Transverse colon (tissue), 4 donors: ENCODE data around the gene RTP3. TPM values are rescaled to one million over a fixed set of nuclear protein-coding genes. Genes with fewer than 3 reads are reported as not detected.
A peak's percentile ranks its signal among the peaks of the same experiment; 100 is the strongest.

ENCODE experiments used
- DNase-seq: peaks from one replicate; pipeline ENCODE4 v3.0.0-alpha.2; 2019
- H3K27ac ChIP-seq, 4 donors: fragments of 200-600 bp; sonication (generic); 2 replicates each; pipeline ENCODE4 v1.5.1; 2016 to 2018; ENCODE audit warnings: inconsistent platforms in 4 of 4
- H3K27me3 ChIP-seq: fragments of 200-600 bp; sonication (generic); 2 replicates; pipeline ENCODE4 v1.5.1; 2017; ENCODE audit warnings: inconsistent platforms
- H3K36me3 ChIP-seq, 4 donors: fragments of 200-600 bp; sonication (generic); 2 replicates each; pipeline ENCODE4 v1.5.1; 2017 to 2019; ENCODE audit warnings: inconsistent platforms in 4 of 4
- H3K4me1 ChIP-seq, 4 donors: fragments of 200-600 bp; sonication (generic); 2 replicates each; pipeline ENCODE4 v1.5.1; 2017 to 2020; ENCODE audit warnings: inconsistent platforms in 4 of 4
- H3K4me3 ChIP-seq, 4 donors: fragments of 200-600 bp; sonication (generic); 1 replicate in 1 of 4; 2 replicates in 3 of 4; pipeline versions ENCODE4 v1.5.1 to v1.6.1; 2017 to 2019; ENCODE audit warnings: inconsistent platforms in 4 of 4
- H3K9me3 ChIP-seq, 2 donors: fragments of 200-600 bp; sonication (generic); 2 replicates each; pipeline ENCODE4 v1.5.1; 2017 to 2019; ENCODE audit warnings: inconsistent platforms in 2 of 2
- EP300 ChIP-seq: sonication (generic); formaldehyde crosslinking; IDR thresholded peaks from one replicate; pipeline ENCODE4 v1.6.1; 2017; ENCODE audit warnings: antibody characterized with exemption, low read depth
- POLR2A ChIP-seq: fragments of 450-650 bp; IDR thresholded peaks from one replicate; pipeline ENCODE4 v1.6.1; 2016; ENCODE audit warnings: antibody characterized with exemption, mild to moderate bottlenecking, moderate library complexity
- POLR2AphosphoS5 ChIP-seq, 3 donors: sonication (generic); formaldehyde crosslinking; IDR thresholded peaks; one replicate each; pipeline ENCODE4 v1.6.1; 2016; ENCODE audit warnings: antibody characterized with exemption in 3 of 3
- WGBS, 2 donors: methylation state at CpG; one replicate each; pipeline ENCODE4 v1.1.5; 2018; ENCODE audit warnings: low coverage in 1 of 2; 5-methylcytosine and 5-hydroxymethylcytosine counted together
- in situ Hi-C, 4 donors: fragments of 200-750 bp; cut with MboI; loops; one replicate each; pipeline versions ENCODE4 v1.15.0 to v1.15.1; 2017; ENCODE audit warnings: low sequenced_read_pairs in 3 of 4, low pct_ligation_motif_present in 1 of 4, low pct_unique_long_range_greater_than_20kb in 1 of 4
- intact Hi-C: fragments of 100-400 bp; cut with DNase I; formaldehyde crosslinking; loops from one replicate; pipeline ENCODE4 v1.15.1; 2023; ENCODE audit warnings: low total_unique reads
- total RNA-seq, 4 donors: library from RNA; depleted of rRNA; stranded (reverse); fragments of >200 nt; gene quantifications; one replicate each; pipeline ENCODE4 v1.1.0, GENCODE V29; 2016
- TF ChIP-seq, protein P1 (sequence below), 5 experiments: fragments of 200-600 bp in 3 of 5; fragments of 450-650 bp in 2 of 5; sonication (generic) in 3 of 5; IDR thresholded peaks; 1 replicate in 2 of 5; 2 replicates in 3 of 5; pipeline ENCODE4 v1.5.1; 2016 to 2017; ENCODE audit warnings: antibody characterized with exemption in 5 of 5, inconsistent platforms in 3 of 5, mild to moderate bottlenecking in 2 of 5, moderate library complexity in 1 of 5

Gene RTP3
- total RNA-seq, 4 donors from 2014 or later: not detected

DNA sequence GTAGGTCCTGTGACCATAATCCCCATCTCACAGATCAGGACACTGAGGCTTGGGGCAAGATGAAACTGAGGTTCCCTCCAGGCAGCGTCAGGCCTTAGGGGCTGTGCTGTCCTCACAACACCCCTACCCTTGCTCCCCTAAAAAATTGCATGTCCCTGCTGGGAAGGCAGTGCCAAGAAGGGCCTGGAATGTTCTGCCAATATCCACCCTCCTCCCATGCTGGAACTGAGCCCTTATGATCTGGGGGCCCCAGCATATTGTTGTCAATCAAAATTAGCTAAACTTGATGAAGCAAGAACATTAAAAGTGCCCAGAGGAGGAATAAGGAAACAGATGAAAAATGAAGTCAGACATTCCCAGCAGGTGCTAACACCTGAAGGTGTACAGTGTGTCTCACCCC, 13.4 kb upstream of the RTP3 start:
- Histone ChIP-seq H3K27ac (no peak overlapping the region), H3K4me3 (no peak overlapping the region), H3K27me3 (no peaks in the 10 kb centered on the region), H3K9me3 (no peaks in the 10 kb centered on the region), H3K36me3 (no peaks in the 10 kb centered on the region), H3K4me1 (peaks cover 0 to 15% (median 4%) of the 10 kb centered on the region in 4 donors)
- 79 to 80% methylated on average over 1 of the region's 1 CpG for WGBS, 2 donors
- DNase-seq: no peak
- no peak for TF ChIP-seq EP300
- TF ChIP-seq, protein P1, sequence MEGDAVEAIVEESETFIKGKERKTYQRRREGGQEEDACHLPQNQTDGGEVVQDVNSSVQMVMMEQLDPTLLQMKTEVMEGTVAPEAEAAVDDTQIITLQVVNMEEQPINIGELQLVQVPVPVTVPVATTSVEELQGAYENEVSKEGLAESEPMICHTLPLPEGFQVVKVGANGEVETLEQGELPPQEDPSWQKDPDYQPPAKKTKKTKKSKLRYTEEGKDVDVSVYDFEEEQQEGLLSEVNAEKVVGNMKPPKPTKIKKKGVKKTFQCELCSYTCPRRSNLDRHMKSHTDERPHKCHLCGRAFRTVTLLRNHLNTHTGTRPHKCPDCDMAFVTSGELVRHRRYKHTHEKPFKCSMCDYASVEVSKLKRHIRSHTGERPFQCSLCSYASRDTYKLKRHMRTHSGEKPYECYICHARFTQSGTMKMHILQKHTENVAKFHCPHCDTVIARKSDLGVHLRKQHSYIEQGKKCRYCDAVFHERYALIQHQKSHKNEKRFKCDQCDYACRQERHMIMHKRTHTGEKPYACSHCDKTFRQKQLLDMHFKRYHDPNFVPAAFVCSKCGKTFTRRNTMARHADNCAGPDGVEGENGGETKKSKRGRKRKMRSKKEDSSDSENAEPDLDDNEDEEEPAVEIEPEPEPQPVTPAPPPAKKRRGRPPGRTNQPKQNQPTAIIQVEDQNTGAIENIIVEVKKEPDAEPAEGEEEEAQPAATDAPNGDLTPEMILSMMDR (IDR thresholded peaks at IDR 0.05): no peak
- no peak for TF ChIP-seq POLR2AphosphoS5 (IDR thresholded peaks at IDR 0.05)
- TF ChIP-seq POLR2A: no peak
- intact Hi-C loops (no loop called here), in situ Hi-C loops (loop anchor here in 3 of 4 donors (10.0 kb wide), 2 partner anchors 150 to 160 kb away; no protein-coding TSS in a partner anchor)

DNA sequence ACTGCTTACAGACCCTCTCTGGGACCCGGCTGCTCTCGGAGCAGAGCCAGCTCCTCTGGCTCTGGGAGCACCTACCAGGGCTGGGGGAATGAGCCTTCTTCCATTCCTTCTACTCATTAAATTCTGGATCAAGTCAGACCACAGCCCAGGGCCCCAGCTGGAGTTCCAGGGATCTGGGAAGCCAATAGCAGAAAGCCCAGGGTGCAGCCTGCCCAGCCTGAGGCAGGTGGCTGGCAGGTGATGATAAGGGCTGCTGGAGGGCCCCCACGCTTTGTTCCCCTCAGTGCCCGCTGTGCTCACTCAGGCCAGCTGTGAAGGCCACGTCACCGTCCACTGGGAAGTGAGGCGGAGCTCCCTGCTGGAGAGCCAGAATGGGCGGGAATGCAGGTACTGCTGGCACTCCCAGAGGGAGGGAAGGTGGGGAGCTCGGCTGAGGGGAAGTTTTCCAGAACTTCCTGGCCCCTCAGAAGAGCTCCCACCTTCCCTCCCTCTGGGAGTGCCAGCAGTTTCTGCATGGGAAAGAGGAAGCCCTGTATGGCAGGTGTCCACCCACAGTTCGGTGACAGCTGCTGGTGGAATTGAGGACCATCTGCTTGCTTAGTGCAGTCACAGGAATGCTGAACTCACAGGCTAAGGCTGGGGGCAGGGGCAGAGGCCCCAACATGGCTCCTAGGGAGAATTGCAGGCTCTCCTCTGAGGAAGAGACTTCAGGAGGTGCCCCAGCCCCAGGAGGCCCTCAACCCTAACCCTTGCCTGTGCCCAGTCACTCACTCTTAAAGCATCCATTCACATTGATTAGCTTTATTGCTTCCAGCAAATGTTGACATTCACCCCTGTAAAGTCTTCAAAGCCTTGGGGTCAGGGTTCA, 12.6 kb upstream of the RTP3 start:
- in situ Hi-C loops (loop anchor here (5.0 to 10.0 kb wide), 3 partner anchors 142 to 160 kb away; no protein-coding TSS in a partner anchor), intact Hi-C loops (no loop called here)

DNA sequence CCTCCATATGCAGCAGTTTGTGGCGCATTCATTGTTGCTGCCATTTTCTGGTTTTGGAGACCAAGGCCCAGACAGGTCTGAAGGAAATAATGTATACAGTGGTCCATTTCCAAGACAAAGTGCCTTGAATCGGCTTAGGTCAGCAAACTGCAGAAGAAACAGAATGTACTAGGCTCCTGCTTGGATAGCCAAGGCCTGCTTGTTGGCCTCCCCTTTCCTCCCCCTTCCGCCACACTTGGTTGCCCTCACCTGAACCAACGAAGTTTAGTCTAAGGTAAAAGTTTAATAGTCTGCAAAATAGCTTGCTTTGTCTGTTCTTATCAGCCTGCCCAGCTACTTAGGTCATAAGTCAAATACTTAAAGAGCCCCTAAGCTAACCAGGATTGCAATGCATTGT, 12.0 kb upstream of the RTP3 start:
- intact Hi-C loops: no loop called here
- Histone ChIP-seq H3K9me3 (no peaks in the 10 kb centered on the region), H3K27me3 (no peaks in the 10 kb centered on the region), H3K27ac (no peak overlapping the region), H3K36me3 (no peaks in the 10 kb centered on the region), H3K4me1 (peaks cover 0 to 15% (median 4%) of the 10 kb centered on the region in 4 donors), H3K4me3 (no peak overlapping the region)
- no peak for TF ChIP-seq POLR2A
- TF ChIP-seq, protein P1 (IDR thresholded peaks at IDR 0.05): no peak
- TF ChIP-seq POLR2AphosphoS5 (IDR thresholded peaks at IDR 0.05): no peak
- no peak for TF ChIP-seq EP300
- in situ Hi-C loops: loop anchor here (5.0 to 10.0 kb wide), 3 partner anchors 142 to 159 kb away; no protein-coding TSS in a partner anchor
- WGBS, 2 donors: 76% methylated on average over 4 of the region's 4 CpGs; no CpG with 5 or more reads in 1 of the 2 donors
- no peak for DNase-seq

More for the DNA sequence above, 12.6 kb upstream of the RTP3 start:
- H3K27ac ChIP-seq: peak overlapping the region in 1 of 4 donors; percentile 11
- H3K27me3 ChIP-seq: no peaks in the 10 kb centered on the region
- no peak overlapping the region for H3K4me3 ChIP-seq
- WGBS, 2 donors: 47 to 87% methylated on average over 4 to 10 of the region's 10 CpGs
- H3K9me3 ChIP-seq: no peaks in the 10 kb centered on the region
- DNase-seq: peak; percentile 45
- peaks cover 0 to 15% (median 4%) of the 10 kb centered on the region in 4 donors for H3K4me1 ChIP-seq
- no peaks in the 10 kb centered on the region for H3K36me3 ChIP-seq
- TF ChIP-seq EP300 (no peak), POLR2A (no peak), POLR2AphosphoS5 (IDR thresholded peaks at IDR 0.05) (no peak)
- TF ChIP-seq, protein P1 (IDR thresholded peaks at IDR 0.05): no peak

DNA sequence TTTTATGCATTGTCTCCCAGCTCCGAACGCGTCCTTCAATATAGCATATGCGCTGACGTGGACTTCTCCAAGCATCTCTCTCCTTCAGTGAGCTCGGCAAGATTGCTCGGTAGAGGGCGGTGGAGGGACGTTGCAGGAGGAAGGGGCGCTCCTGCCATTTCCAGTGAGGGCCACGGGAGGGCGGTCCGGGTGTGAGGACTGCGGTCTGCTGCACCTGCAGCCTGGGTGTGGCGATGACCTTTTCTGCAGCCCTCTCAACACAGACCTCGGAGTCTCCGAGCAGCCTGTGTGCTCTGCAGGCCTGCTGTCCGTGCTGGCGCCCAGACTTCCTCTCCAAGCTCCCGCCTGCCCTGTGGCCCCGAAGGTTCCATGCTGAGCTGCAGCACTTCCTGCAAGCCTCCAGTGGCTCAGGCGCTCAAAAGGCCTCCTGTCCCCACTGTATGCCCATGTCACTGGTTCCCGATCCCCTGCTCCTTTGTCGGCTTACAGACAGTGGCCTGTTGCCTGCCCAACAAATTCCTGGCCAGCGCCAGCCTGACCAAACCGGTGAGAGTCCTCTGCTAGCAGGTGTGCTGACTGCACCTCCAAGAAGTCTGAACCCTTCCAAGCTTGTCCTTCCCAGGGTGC, 8.9 kb upstream of the RTP3 start:
- peak; percentile 97 for DNase-seq
- Histone ChIP-seq H3K27ac (peak overlapping the region in 1 of 4 donors; percentile 35), H3K9me3 (no peaks in the 10 kb centered on the region), H3K4me1 (peaks cover 0 to 15% (median 4%) of the 10 kb centered on the region in 4 donors), H3K36me3 (no peaks in the 10 kb centered on the region), H3K27me3 (no peaks in the 10 kb centered on the region), H3K4me3 (no peak overlapping the region)
- intact Hi-C loops: loop anchor here (2.0 kb wide), 1 partner anchor 142 kb away; no protein-coding TSS in a partner anchor
- in situ Hi-C loops: loop anchor here (5.0 to 10.0 kb wide), 3 partner anchors 138 to 156 kb away; no protein-coding TSS in a partner anchor
- WGBS, 2 donors: 0 to 9% methylated on average over 5 to 25 of the region's 26 CpGs
- TF ChIP-seq EP300: no peak
- TF ChIP-seq, protein P1 (IDR thresholded peaks at IDR 0.05): peak; percentile 91 to 100 (median 99)
- TF ChIP-seq POLR2A: no peak
- TF ChIP-seq POLR2AphosphoS5 (IDR thresholded peaks at IDR 0.05): peak in 2 of 3 donors; percentile 23 to 44
